Esophagus muscularis mucosa (tissue), 4 donors: ENCODE data around the gene CSTF1. TPM values are rescaled to one million over a fixed set of nuclear protein-coding genes. Genes with fewer than 3 reads are reported as not detected.

Experiments used
- DNase-seq: peaks from one replicate; pipeline ENCODE4 v3.0.0-alpha.2; 2017; ENCODE audit errors: extremely low spot score
- H3K27ac ChIP-seq, 4 donors: fragments of 200-600 bp; sonication (generic); replicated peaks in 1 of 4; 1 replicate in 3 of 4; 2 replicates in 1 of 4; pipeline ENCODE4 v1.5.1; 2016 to 2019; ENCODE audit warnings: mild to moderate bottlenecking in 1 of 4
- H3K27me3 ChIP-seq, 4 donors: fragments of 200-600 bp; sonication (generic); one replicate each; pipeline versions ENCODE4 v1.5.1 to v1.6.0; 2016 to 2019
- H3K36me3 ChIP-seq, 4 donors: fragments of 200-600 bp; sonication (generic); one replicate each; pipeline ENCODE4 v1.5.1; 2016 to 2019
- H3K4me1 ChIP-seq, 4 donors: fragments of 200-600 bp; sonication (generic); one replicate each; pipeline ENCODE4 v1.5.1; 2016 to 2019
- H3K4me3 ChIP-seq, 4 donors: fragments of 200-600 bp; sonication (generic); 1 replicate in 2 of 4; 2 replicates in 2 of 4; pipeline ENCODE4 v1.5.1; 2016 to 2019; ENCODE audit warnings: mild to moderate bottlenecking in 4 of 4, moderate library complexity in 1 of 4
- H3K9me3 ChIP-seq, 4 donors: fragments of 200-600 bp; sonication (generic); 1 replicate in 3 of 4; 2 replicates in 1 of 4; pipeline ENCODE4 v1.5.1; 2016 to 2019
- EP300 ChIP-seq: sonication (generic); formaldehyde crosslinking; IDR thresholded peaks from one replicate; pipeline ENCODE4 v1.6.1; 2017; ENCODE audit warnings: antibody characterized with exemption
- POLR2A ChIP-seq: fragments of 450-650 bp; IDR thresholded peaks from one replicate; pipeline ENCODE4 v1.6.1; 2017; ENCODE audit warnings: antibody characterized with exemption, moderate library complexity, mild to moderate bottlenecking, low read depth
- POLR2AphosphoS5 ChIP-seq, 2 donors: sonication (generic); formaldehyde crosslinking; IDR thresholded peaks; one replicate each; pipeline ENCODE4 v1.6.1; 2017; ENCODE audit warnings: antibody characterized with exemption in 2 of 2
- WGBS: methylation state at CpG from one replicate; pipeline ENCODE4 v1.1.5; 2018; 5-methylcytosine and 5-hydroxymethylcytosine counted together
- intact Hi-C: fragments of 100-400 bp; cut with DNase I; formaldehyde crosslinking; loops from one replicate; pipeline ENCODE4 v1.15.1; 2023
- total RNA-seq, 4 donors: library from RNA; depleted of rRNA; stranded (reverse); fragments of >200 nt; gene quantifications; one replicate each; pipeline versions ENCODE4 v1.1.0 to v1.2.1, GENCODE V29; 2016
- TF ChIP-seq, protein P1 (sequence below), 3 experiments: fragments of 200-600 bp in 2 of 3; fragments of 450-650 bp in 1 of 3; sonication (generic) in 2 of 3; IDR thresholded peaks; one replicate each; pipeline ENCODE4 v1.5.1; 2017 to 2019; ENCODE audit warnings: antibody characterized with exemption in 3 of 3, mild to moderate bottlenecking in 2 of 3, moderate library complexity in 1 of 3

Gene CSTF1
- total RNA-seq, 4 donors from 2014 or later = 16.2 to 22.9 (median 20.7) TPM

DNA sequence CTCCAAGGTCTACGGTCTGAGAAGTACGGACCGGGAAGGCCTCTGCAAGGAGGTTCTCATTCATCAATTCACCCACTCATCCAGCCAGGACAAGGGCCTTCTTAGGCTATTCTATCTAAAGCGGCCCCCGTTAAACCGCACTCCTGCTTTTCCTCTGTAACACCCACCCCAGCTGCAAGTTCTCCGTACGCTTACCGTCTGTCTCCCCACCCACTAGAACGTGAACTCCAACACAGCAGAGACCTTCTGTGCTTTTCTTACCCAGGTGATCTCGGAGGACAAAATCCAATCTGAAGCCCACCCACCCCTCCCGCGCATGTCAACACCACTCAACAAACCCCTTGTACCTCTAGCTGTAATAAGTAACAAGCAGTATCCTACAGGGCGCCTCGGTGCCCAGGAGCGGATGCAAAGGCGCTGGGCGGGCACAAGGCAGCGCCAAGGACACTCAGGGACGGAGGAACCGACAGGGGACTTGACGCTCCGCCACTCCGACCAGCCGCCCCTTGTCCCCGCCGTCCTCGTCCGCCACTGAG is 781 bp upstream of the CSTF1 start:
- H3K36me3 ChIP-seq = peaks cover 12 to 18% (median 15%) of the 10 kb centered on the region in 4 donors
- DNase-seq = peak; percentile 91
- intact Hi-C loops = loop anchor here (2.0 kb wide), 2 partner anchors 33 to 75 kb away; partner anchors contain the start of gene FAM210B
- H3K27ac ChIP-seq = peak overlapping the region; percentile 80 to 94 (median 90)
- peaks cover 24 to 38% (median 28%) of the 10 kb centered on the region in 4 donors for H3K4me1 ChIP-seq
- WGBS = 3% methylated on average over 12 of the region's 29 CpGs
- H3K27me3 ChIP-seq = no peaks in the 10 kb centered on the region
- TF ChIP-seq EP300 = no peak
- no peak for TF ChIP-seq POLR2A
- TF ChIP-seq, protein P1, sequence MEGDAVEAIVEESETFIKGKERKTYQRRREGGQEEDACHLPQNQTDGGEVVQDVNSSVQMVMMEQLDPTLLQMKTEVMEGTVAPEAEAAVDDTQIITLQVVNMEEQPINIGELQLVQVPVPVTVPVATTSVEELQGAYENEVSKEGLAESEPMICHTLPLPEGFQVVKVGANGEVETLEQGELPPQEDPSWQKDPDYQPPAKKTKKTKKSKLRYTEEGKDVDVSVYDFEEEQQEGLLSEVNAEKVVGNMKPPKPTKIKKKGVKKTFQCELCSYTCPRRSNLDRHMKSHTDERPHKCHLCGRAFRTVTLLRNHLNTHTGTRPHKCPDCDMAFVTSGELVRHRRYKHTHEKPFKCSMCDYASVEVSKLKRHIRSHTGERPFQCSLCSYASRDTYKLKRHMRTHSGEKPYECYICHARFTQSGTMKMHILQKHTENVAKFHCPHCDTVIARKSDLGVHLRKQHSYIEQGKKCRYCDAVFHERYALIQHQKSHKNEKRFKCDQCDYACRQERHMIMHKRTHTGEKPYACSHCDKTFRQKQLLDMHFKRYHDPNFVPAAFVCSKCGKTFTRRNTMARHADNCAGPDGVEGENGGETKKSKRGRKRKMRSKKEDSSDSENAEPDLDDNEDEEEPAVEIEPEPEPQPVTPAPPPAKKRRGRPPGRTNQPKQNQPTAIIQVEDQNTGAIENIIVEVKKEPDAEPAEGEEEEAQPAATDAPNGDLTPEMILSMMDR (IDR thresholded peaks at IDR 0.05) = no peak
- TF ChIP-seq POLR2AphosphoS5 (IDR thresholded peaks at IDR 0.05) = no peak
- H3K4me3 ChIP-seq = peak overlapping the region; percentile 74 to 95 (median 85)
- H3K9me3 ChIP-seq = no peaks in the 10 kb centered on the region

DNA sequence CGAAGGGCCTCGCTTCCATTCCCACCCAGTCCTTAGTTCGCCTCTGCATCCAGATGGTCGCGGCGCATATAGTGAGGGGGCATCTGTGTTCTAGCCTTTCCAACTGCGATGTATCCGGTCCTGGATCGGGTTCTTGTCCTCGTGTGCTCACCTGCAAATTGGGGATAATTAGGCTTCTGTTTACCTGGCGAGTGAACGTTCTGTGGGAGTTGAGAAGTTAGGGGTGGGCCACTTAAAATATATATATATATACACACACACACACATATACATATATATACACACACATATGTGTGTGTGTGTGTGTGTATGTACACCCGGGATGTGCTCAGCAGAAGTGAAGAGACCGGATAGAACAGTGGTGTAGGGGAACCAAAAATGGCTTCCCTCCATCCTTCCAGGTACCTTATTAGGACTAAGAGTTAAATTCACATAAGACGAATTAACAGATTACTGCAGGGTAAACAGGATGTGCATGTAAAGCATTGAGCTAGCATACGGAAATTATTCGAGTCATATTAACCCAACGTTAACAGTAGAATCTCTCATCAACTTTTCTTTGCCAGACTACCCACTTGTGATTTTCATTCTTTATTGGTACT is 537 bp downstream of the CSTF1 start:
- TF ChIP-seq POLR2AphosphoS5 (IDR thresholded peaks at IDR 0.05) (no peak), POLR2A (no peak), EP300 (no peak)
- TF ChIP-seq, protein P1 (IDR thresholded peaks at IDR 0.05) = no peak
- Histone ChIP-seq H3K9me3 (no peaks in the 10 kb centered on the region), H3K36me3 (peaks cover 25 to 31% (median 28%) of the 10 kb centered on the region in 4 donors), H3K27ac (peak overlapping the region; percentile 80 to 94 (median 90)), H3K4me3 (peak overlapping the region; percentile 74 to 95 (median 85)), H3K4me1 (peaks cover 24 to 38% (median 28%) of the 10 kb centered on the region in 4 donors), H3K27me3 (no peaks in the 10 kb centered on the region)
- intact Hi-C loops = loop anchor here (2.0 kb wide), 2 partner anchors 34 to 74 kb away; partner anchors contain the start of gene FAM210B
- WGBS = 2% methylated on average over 18 of the region's 18 CpGs
- no peak for DNase-seq

DNA sequence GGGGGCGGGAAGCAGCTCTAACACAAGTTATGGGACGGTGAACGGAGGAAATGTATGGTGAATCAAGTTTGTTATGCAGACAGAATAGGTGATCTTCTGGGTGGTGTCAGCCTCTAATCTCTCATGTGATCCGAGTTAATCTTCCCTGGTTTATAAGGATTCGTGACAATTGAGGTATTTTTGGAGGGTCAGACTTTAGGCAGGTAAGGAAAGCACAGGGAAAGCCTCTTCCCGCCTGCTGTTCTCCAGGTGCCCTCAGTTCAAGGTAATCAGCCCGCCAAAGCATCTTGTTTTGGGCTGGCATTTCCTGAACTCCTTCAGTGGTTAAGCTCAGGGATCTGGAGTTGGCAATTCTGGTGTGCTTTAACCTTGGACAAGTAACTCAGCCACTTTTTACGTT is 1.2 kb downstream of the CSTF1 start:
- peak overlapping the region in 1 of 4 donors; percentile 88 for H3K27ac ChIP-seq
- 66% methylated on average over 8 of the region's 8 CpGs for WGBS
- H3K36me3 ChIP-seq = peaks cover 30 to 38% (median 35%) of the 10 kb centered on the region in 4 donors
- TF ChIP-seq, protein P1 (IDR thresholded peaks at IDR 0.05) = no peak
- no peak for TF ChIP-seq POLR2AphosphoS5 (IDR thresholded peaks at IDR 0.05)
- no peak for TF ChIP-seq POLR2A
- no peak for TF ChIP-seq EP300
- H3K4me3 ChIP-seq = peak overlapping the region; percentile 74 to 95 (median 85)
- no peaks in the 10 kb centered on the region for H3K27me3 ChIP-seq
- H3K4me1 ChIP-seq = peaks cover 24 to 38% (median 28%) of the 10 kb centered on the region in 4 donors
- no peaks in the 10 kb centered on the region for H3K9me3 ChIP-seq
- DNase-seq = no peak
- intact Hi-C loops = loop anchor here (2.0 kb wide), 2 partner anchors 35 to 73 kb away; partner anchors contain the start of gene FAM210B

DNA sequence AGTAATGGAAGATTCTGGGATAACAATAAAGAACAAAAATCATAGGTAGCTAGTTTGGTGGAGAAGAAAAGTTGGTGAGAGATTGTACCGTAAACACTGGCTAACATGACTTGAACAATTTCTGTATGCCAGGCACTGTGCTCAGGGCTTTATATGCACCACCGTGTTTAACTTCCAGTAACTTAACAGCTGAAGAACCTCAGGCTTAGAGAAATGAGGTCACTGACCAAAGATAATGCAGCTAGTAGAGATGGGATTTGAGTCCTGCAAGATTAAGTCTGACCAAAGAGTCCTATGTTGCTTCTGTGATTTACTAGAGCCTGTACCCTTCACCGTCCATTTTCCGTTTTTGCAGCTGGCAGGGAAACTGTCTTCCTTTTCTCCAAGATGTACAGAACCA is 2.7 kb downstream of the CSTF1 start:
- H3K27me3 ChIP-seq = no peaks in the 10 kb centered on the region
- TF ChIP-seq EP300 = no peak
- TF ChIP-seq POLR2AphosphoS5 (IDR thresholded peaks at IDR 0.05) = no peak
- no peak for TF ChIP-seq POLR2A
- TF ChIP-seq, protein P1 (IDR thresholded peaks at IDR 0.05) = no peak
- H3K9me3 ChIP-seq = no peaks in the 10 kb centered on the region
- H3K4me3 ChIP-seq = no peak overlapping the region
- intact Hi-C loops = no loop called here
- peaks cover 24 to 48% (median 30%) of the 10 kb centered on the region in 4 donors for H3K4me1 ChIP-seq
- DNase-seq = no peak
- peaks cover 40 to 51% (median 48%) of the 10 kb centered on the region in 4 donors for H3K36me3 ChIP-seq
- WGBS = 85% methylated on average over 4 of the region's 4 CpGs
- no peak overlapping the region for H3K27ac ChIP-seq
